Upper lobe of left lung (tissue), 6 donors: ENCODE data around the gene GPR179. TPM values are rescaled to one million over a fixed set of nuclear protein-coding genes. Genes with fewer than 3 reads are reported as not detected.

ENCODE experiments used
- ATAC-seq, 2 donors: fragments of 200-7000 bp; cut with Tn5 transposase; one replicate each; pipeline ENCODE4 v1.9.1; 2022; ENCODE audit warnings: mild to moderate bottlenecking in 2 of 2, moderate library complexity in 2 of 2; ENCODE audit not compliant: low FRiP score in 2 of 2
- DNase-seq, 2 donors: peaks; one replicate each; pipeline ENCODE4 v3.0.0-alpha.2; 2019 to 2020
- H3K27ac ChIP-seq, 4 donors: fragments of 200-600 bp; sonication (generic); one replicate each; pipeline ENCODE4 v1.5.1; 2016 to 2019
- H3K27me3 ChIP-seq, 4 donors: fragments of 200-600 bp; sonication (generic); one replicate each; pipeline ENCODE4 v1.5.1; 2017 to 2019
- H3K36me3 ChIP-seq, 4 donors: fragments of 200-600 bp; sonication (generic); one replicate each; pipeline ENCODE4 v1.5.1; 2016 to 2019
- H3K4me1 ChIP-seq, 4 donors: fragments of 200-600 bp; sonication (generic); one replicate each; pipeline ENCODE4 v1.5.1; 2018 to 2019
- H3K4me3 ChIP-seq, 4 donors: fragments of 200-600 bp; sonication (generic); one replicate each; pipeline ENCODE4 v1.5.1; 2017 to 2019; ENCODE audit warnings: mild to moderate bottlenecking in 2 of 4, moderate library complexity in 1 of 4
- H3K9me3 ChIP-seq, 4 donors: fragments of 200-600 bp; sonication (generic); one replicate each; pipeline ENCODE4 v1.5.1; 2018 to 2019
- EP300 ChIP-seq, 4 donors: sonication (generic); formaldehyde crosslinking; IDR thresholded peaks; one replicate each; pipeline ENCODE4 v1.5.1; 2017; ENCODE audit warnings: antibody characterized with exemption in 4 of 4, control low read depth in 2 of 4
- POLR2A ChIP-seq, 4 donors: fragments of 450-650 bp; IDR thresholded peaks; one replicate each; pipeline ENCODE4 v1.5.1; 2016 to 2017; ENCODE audit warnings: antibody characterized with exemption in 4 of 4, mild to moderate bottlenecking in 2 of 4
- POLR2AphosphoS5 ChIP-seq, 2 donors: sonication (generic); formaldehyde crosslinking; IDR thresholded peaks; one replicate each; pipeline ENCODE4 v1.5.1; 2017; ENCODE audit warnings: antibody characterized with exemption in 2 of 2
- WGBS, 2 donors: methylation state at CpG; one replicate each; pipeline ENCODE4 v1.1.5; 2017 to 2018; 5-methylcytosine and 5-hydroxymethylcytosine counted together
- total RNA-seq, 6 donors: library from RNA; depleted of rRNA in 4 of 6; stranded (reverse); fragments of >200 nt in 4 of 6; gene quantifications; one replicate each; pipeline versions ENCODE4 v1.1.0 to v1.2.1, GENCODE V29; 2016 to 2021
- TF ChIP-seq, protein P1 (sequence below), 6 experiments: fragments of 450-650 bp in 4 of 6; fragments of 200-600 bp in 2 of 6; sonication (generic) in 2 of 6; IDR thresholded peaks; one replicate each; pipeline ENCODE4 v1.5.1; 2016 to 2019; ENCODE audit warnings: antibody characterized with exemption in 6 of 6
- donor health status: DM: no; HTN: no; CAD: no; lungs with moderate emphysema.
- donor health status: DM: no; HTN: yes; CAD: no; lungs with severe emphysema.

Gene GPR179
- total RNA-seq, 6 donors from 2014 or later = under 0.01 to 0.30 (median 0.09) TPM; not detected in 1

- Histone ChIP-seq H3K4me1 (no peaks in the 10 kb centered on the region), H3K27ac (no peak overlapping the region), H3K9me3 (no peaks in the 10 kb centered on the region), H3K36me3 (no peaks in the 10 kb centered on the region), H3K27me3 (no peaks in the 10 kb centered on the region), H3K4me3 (no peak overlapping the region)
- no peak for TF ChIP-seq POLR2AphosphoS5 (IDR thresholded peaks at IDR 0.05)
- TF ChIP-seq EP300 (IDR thresholded peaks at IDR 0.05) = no peak
- no peak for TF ChIP-seq POLR2A (IDR thresholded peaks at IDR 0.05)
- TF ChIP-seq, protein P1, sequence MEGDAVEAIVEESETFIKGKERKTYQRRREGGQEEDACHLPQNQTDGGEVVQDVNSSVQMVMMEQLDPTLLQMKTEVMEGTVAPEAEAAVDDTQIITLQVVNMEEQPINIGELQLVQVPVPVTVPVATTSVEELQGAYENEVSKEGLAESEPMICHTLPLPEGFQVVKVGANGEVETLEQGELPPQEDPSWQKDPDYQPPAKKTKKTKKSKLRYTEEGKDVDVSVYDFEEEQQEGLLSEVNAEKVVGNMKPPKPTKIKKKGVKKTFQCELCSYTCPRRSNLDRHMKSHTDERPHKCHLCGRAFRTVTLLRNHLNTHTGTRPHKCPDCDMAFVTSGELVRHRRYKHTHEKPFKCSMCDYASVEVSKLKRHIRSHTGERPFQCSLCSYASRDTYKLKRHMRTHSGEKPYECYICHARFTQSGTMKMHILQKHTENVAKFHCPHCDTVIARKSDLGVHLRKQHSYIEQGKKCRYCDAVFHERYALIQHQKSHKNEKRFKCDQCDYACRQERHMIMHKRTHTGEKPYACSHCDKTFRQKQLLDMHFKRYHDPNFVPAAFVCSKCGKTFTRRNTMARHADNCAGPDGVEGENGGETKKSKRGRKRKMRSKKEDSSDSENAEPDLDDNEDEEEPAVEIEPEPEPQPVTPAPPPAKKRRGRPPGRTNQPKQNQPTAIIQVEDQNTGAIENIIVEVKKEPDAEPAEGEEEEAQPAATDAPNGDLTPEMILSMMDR (IDR thresholded peaks at IDR 0.05) = no peak
- no peak for DNase-seq
- no peak for ATAC-seq
These were observed 3.9 kb downstream of the GPR179 start for GRCh38 chr17:38339891-38340290.

DNA sequence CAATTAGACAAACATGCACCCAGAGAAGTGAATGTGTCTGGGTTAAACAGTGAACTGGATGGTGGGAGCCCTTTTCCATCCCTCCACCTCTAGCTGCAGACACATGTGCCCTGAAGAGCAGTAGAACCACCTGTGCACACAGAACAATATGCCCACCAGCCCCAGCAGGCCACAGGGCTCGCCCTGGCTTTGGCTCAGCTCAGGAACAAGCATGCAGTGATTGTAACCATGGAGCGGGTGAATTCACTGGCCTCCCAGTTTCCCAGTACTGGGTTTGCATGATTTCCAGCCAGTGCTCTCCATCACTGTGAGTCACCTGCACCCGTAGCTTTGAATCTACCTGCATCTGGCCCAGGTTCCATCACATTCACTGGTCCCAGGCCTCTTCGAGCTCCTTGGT is 5.2 kb downstream of the GPR179 start:
- WGBS, 2 donors = 93 to 100% methylated on average over 3 to 4 of the region's 4 CpGs
- no peak for TF ChIP-seq POLR2A (IDR thresholded peaks at IDR 0.05)
- no peak for TF ChIP-seq EP300 (IDR thresholded peaks at IDR 0.05)
- TF ChIP-seq, protein P1 (IDR thresholded peaks at IDR 0.05) = no peak
- no peak for TF ChIP-seq POLR2AphosphoS5 (IDR thresholded peaks at IDR 0.05)
- H3K4me1 ChIP-seq = no peaks in the 10 kb centered on the region
- no peaks in the 10 kb centered on the region for H3K9me3 ChIP-seq
- H3K27ac ChIP-seq = no peak overlapping the region
- no peaks in the 10 kb centered on the region for H3K27me3 ChIP-seq
- ATAC-seq (no peak), DNase-seq (no peak)
- H3K4me3 ChIP-seq = no peak overlapping the region
- H3K36me3 ChIP-seq = no peaks in the 10 kb centered on the region

DNA sequence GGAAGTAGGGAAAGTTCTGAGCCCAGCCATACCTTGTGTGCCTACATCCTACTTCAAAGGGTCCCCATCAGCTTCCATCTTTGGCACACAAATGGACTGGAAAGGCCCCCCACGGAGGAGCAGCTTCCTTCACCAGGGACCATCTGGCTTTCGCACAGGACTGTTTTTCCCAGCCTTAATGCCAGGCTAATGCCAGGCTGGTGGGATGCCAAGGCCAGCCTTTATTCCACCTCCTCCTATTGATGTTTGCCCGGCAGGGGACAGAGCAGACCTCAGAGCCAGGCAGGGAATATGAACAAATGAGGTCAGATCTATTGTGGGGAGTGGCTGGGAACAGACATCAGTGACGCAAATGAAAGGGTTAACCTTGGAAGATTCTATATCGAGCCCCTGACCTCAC is 5.7 kb downstream of the GPR179 start:
- Histone ChIP-seq H3K27me3 (no peaks in the 10 kb centered on the region), H3K36me3 (no peaks in the 10 kb centered on the region), H3K9me3 (no peaks in the 10 kb centered on the region), H3K4me1 (no peaks in the 10 kb centered on the region), H3K4me3 (no peak overlapping the region), H3K27ac (no peak overlapping the region)
- 63 to 86% methylated on average over 3 to 5 of the region's 5 CpGs for WGBS, 2 donors
- no peak for DNase-seq
- TF ChIP-seq, protein P1 (IDR thresholded peaks at IDR 0.05) = no peak
- TF ChIP-seq POLR2A (IDR thresholded peaks at IDR 0.05) (no peak), POLR2AphosphoS5 (IDR thresholded peaks at IDR 0.05) (no peak)
- ATAC-seq = no peak

GRCh38 chr17:38336838-38337237 is 6.9 kb downstream of the GPR179 start:
- H3K9me3 ChIP-seq = no peaks in the 10 kb centered on the region
- H3K27ac ChIP-seq = no peak overlapping the region
- ATAC-seq (no peak), DNase-seq (peak in 1 of 2 donors; percentile 64)
- H3K4me3 ChIP-seq = no peak overlapping the region
- TF ChIP-seq POLR2A (IDR thresholded peaks at IDR 0.05) (no peak), EP300 (IDR thresholded peaks at IDR 0.05) (no peak), POLR2AphosphoS5 (IDR thresholded peaks at IDR 0.05) (no peak)
- TF ChIP-seq, protein P1 (IDR thresholded peaks at IDR 0.05) = no peak
- WGBS, 2 donors = 95 to 100% methylated on average over 3 to 10 of the region's 11 CpGs
- H3K4me1 ChIP-seq = no peaks in the 10 kb centered on the region
- no peaks in the 10 kb centered on the region for H3K27me3 ChIP-seq
- no peaks in the 10 kb centered on the region for H3K36me3 ChIP-seq

- H3K9me3 ChIP-seq = no peaks in the 10 kb centered on the region
- H3K4me3 ChIP-seq = no peak overlapping the region
- no peak for ATAC-seq
- H3K27ac ChIP-seq = no peak overlapping the region
- 83 to 88% methylated on average over 23 to 25 of the region's 30 CpGs for WGBS, 2 donors
- DNase-seq = peak; percentile 15 to 80
- no peaks in the 10 kb centered on the region for H3K4me1 ChIP-seq
- TF ChIP-seq, protein P1 (IDR thresholded peaks at IDR 0.05) = no peak
- no peak for TF ChIP-seq POLR2A (IDR thresholded peaks at IDR 0.05)
- no peak for TF ChIP-seq POLR2AphosphoS5 (IDR thresholded peaks at IDR 0.05)
- no peak for TF ChIP-seq EP300 (IDR thresholded peaks at IDR 0.05)
- H3K36me3 ChIP-seq = no peaks in the 10 kb centered on the region
- H3K27me3 ChIP-seq = no peaks in the 10 kb centered on the region
These were observed 9.0 kb downstream of the GPR179 start for GRCh38 chr17:38334480-38335364.
